HG02588 (cell line): Measurements from ENCODE around the gene KRT85.
"Not testable (repeated sequence)": the region's sequence is repeated elsewhere in the genome, so short reads cannot be mapped to it uniquely, and the experiment has no call there.

ENCODE experiments used
- ATAC-seq: cut with Tn5 transposase; IDR thresholded peaks from one replicate; pipeline ENCODE4 v1.9.1; 2021; ENCODE audit warnings: mild to moderate bottlenecking, moderate library complexity; ENCODE audit not compliant: unreplicated experiment

The KRT85 gene

DNA sequence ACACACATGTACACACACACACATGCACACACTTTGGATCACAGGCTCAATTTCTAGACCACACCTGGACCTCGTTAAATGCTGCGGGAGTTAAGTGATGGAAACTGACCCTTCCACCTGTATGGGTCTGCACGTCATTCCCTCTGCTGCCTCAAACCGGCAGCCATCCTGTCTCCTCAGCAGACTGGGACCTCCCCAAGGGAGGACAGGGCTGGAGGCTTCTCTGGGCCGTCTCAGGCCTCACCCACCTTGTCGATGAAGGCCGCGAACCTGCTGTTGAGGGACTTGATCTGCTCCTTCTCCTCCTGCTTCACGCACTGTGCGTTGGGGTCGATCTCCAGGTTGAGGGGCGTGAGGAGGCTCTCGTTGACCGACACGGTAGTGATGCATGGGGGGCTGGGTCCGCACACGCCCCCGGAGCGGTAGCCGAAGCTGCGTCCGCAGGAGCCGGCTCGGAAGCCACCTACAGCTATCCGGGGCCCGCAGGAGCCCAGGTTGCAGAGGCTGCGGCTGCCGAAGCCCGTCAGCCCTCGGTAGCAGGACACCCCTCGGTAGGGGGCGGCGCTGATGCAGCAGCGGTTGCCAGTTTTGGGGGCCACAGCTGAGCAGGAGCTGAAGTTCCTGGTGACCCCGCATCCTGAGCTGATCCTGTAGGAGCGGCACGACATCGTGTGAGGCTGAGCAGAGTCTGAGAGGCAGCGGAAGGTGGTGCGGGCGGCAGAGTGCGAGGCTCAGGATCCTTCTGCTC is at the start of gene KRT85:
TSS of gene KRT85 (minus strand) at position 744 of the 748 bp plus-strand sequence. CDS start at position 668, 76 bp downstream.
- no peak for ATAC-seq

- ATAC-seq: no peak
These were observed 49.5 kb upstream of the KRT85 start for GRCh38 chr12:52416795-52417194.

DNA sequence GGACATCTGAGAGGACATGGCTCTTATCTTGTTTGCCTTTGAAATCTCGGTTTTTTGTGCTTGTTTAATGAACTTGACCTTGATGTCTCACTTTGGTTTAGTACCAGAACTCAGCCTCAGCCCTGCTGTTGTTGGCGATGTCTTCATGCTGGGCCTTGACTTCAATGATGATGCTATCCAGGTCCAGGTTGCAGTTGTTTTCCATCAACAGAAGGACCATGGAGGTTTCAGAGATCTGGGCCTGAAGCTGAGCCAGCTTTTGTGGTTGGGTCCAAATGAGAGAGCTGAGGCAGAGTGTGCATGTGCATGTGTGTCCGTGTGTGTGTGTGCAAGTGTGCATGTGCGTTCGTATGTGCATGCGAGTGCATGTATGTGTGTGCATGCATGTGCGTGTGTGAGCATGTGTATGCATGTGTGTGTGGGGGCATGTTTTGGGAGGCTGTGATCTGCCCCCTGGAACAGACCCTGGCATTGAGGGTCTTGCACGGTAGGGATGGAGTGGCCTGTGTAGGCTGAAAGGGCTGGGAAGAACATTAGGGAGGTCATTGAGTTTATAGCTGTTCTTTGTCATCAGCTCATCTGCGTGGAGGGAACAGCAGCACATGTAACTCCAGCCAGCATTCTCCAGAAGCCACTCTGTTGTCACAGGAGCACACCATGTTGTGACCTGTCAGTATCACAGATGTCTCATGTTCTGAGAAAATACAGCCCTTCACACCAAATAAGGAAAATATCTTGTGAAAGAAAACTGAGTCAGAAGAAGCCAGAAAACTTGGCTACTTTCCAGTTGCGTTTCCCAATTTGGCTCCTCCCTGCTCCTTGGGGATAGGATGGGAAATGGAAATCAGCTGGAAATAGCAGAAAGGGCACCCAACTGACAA is 48.8 kb upstream of the KRT85 start:
- ATAC-seq: no peak

DNA sequence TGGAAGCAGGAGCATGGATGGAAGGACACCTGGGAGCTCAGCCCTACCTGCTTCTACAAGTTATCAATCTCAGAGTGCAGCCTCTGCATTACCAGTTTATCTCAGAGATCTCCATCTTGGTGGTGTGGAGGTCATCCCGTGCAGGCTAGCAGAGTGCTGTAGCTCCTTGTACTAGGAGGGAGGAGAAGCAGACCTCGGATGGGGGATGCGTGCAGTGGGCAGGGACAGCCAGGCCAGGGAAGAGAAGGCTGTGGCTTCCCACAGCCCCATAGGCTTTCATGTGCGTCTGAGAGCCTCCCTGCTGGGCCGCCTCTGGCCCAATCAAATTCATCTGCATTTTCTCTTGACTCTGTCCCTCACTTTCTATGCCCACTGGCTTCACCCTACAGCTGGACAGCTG is 47.7 kb upstream of the KRT85 start:
- ATAC-seq: no peak

DNA sequence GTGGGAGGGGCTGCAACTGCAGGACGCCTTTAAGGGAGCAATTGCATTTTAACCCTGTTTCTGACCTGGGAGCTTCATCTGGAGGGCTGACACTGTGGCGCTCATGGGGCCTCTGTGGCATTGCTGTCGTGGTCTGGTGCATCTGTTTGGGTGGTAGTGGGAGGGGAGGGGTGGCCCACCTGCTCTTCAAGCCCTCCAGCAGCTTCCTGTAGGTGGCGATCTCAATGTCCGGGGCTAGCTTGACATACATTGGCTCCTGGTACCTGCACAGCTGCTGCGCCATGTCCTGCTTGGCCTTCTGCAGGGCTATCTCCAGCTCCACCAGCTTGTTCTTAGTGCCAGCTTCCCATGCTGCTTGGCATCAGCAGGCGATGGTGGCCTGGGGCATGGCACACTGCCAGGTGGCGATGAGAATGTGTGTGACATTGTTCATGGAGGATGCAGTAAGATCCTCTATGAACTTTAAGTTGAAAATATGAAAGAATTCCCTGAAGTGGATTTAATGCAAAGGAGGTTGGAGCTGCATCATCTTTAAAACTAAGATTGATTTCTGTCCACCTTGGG is 46.6 kb upstream of the KRT85 start:
- no peak for ATAC-seq

DNA sequence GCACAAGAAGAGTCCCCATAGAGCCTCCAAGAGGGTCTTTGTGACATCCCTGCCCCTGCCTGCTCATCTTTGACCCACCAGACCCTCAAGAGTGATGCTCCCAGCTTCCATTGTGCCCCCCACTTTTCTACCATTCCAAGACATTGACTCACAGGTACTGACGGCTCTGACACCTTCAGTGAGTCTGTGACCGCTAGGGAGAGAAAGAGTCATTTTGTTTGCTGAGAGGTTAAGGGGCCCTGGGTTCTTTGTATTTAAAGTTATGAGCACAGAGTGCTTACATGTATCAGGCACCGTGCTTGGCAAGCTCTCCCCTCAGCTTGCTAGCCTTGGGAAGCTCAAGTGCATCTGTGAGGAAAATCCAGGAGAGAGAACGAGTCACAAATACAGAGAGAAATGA is 45.9 kb upstream of the KRT85 start:
- no peak for ATAC-seq

- ATAC-seq: no peak
These were observed 44.5 kb upstream of the KRT85 start for GRCh38 chr12:52411815-52412214.

DNA sequence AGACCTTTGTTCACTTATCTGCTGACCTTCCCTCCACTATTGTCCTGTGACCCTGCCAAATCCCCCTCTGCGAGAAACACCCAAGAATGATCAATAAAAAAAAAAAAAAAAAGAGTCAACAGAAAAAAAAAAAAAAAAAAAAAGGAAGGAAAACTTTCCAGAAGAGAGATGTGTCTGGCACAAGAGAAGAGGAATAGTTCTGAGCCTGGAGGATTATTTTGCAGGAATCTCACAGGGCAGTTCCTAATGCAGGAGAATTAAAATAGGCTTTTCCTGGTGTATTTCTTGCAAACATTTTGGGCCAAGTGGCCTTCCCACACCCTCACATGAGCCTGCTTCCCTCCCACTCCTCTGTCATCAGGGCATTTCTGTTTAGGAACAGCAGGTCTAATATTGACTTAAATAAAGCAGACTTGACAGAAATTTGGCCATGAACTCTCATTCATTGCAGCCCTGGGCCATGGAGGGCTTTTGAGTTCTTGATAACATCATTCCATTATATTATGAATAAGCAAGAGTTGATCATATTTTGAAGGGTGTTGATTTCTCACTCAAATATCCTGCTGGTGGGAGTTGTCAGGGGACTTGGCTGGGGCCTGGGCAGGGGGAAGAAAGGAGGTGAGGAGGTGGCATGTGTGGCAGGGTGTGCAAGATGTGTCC is 43.4 kb upstream of the KRT85 start:
- not testable (repeated sequence) for ATAC-seq

DNA sequence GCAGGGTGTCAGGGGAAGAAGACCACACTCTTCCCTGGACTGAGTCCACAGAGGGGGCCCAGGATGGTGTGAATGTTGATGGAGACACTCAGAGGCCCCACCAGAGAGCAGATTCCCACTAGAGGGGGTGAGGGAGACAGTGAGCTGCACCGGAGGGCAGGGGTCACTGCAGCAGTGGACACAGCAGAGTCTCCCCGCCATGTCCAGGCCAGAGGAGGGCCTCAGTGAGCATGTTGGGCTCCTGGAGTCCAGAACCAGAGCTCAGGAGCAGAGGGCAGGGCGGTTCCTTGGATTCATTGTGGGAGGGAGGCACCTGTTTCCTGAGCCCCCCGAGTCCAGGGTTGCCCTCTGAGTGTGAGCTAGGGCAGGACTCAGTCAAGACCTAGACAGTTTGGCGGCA is 40.6 kb upstream of the KRT85 start:
- no peak for ATAC-seq

GRCh38 chr12:52405922-52406385 is 38.7 kb upstream of the KRT85 start, which contains the start of gene KRT82:
KRT82 (minus strand) TSS chr12:52406335; CDS start chr12:52406277, 58 bp downstream.
- ATAC-seq: no peak

GRCh38 chr12:52404951-52405350 is 37.7 kb upstream of the KRT85 start:
- no peak for ATAC-seq

DNA sequence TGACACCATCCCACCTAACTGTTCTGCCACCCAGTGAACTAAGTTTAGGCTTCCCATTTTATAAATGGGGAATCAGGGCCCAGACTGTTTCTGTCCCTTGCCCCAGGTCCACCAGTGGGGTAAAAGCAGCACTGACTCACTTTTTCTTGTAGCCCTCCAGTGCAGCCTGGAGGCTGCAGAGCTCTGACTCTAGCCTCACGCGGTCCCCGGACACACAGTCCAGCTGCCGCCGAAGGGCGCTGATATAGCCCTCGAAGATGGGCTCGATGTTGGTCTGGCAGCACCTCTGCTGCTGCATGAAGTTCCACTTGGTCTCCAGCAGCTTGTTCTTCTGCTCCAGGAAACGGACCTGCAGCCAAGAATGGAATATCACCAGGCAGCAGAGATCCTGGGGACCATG is 36.3 kb upstream of the KRT85 start:
- ATAC-seq: no peak

- ATAC-seq: no peak
These were observed 35.7 kb upstream of the KRT85 start for GRCh38 chr12:52402873-52403540.

GRCh38 chr12:52402377-52402776 is 35.1 kb upstream of the KRT85 start:
- ATAC-seq: no peak

DNA sequence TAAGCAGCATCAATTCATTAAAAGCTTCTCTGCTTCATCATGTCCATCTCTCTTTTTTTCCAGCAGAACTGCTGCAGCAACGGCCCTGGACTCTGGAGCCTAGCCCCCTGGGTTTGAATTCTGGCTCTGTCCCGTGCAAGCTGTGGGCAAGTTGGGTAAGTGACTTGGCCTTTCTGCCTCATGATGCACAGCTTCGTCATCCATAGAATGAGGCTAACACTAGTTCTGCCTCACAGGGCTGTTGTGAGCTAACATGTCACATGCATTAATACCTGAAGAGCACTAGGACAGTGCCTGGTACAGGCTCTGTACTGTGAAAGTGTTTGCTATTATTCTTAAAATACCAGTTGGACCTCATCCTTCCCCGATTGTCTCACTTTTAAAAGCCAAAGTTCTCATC is 34.6 kb upstream of the KRT85 start:
- no peak for ATAC-seq

GRCh38 chr12:52401526-52401925 is 34.2 kb upstream of the KRT85 start:
- ATAC-seq: no peak

DNA sequence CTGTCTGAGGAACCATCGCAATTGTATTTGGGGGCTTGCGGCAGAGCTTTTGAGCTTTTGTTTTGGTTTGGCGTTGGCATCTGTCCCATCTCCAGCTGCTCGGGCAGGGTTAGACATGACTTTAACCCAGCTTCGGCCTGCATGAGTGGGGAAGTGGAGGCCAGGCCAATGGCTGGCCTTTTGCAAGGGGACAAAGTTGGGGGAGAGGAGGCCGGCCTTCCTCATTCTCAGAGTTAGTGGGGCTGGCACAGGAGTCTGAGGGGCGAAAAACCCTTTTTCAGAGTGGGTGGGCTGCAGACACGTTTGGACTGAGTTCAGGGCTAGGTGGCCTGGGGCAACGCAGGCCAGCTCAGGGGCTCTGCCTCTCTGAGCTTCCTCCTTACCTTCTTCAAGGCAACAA is 33.6 kb upstream of the KRT85 start:
- no peak for ATAC-seq

GRCh38 chr12:52399756-52400155 is 32.5 kb upstream of the KRT85 start:
- no peak for ATAC-seq

DNA sequence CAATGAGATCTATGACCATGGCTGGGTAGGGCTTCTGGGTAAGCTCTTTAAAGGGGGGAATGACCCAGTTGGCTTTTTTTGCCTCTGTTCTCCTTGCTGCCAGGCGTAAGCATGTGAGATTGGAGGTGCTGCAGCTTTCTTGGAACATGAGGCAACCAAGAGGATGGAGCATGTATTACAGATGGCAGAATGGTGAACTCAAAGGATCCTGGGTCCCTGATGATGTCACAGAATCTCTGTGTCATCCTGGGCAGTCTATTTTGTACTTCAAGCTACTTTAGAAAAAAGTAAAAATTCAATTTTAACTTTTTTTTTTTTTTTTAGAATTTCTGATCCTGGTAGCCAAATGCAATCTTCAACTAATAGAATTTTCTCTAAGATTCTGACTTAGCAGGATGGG is 30.9 kb upstream of the KRT85 start:
- no peak for ATAC-seq

DNA sequence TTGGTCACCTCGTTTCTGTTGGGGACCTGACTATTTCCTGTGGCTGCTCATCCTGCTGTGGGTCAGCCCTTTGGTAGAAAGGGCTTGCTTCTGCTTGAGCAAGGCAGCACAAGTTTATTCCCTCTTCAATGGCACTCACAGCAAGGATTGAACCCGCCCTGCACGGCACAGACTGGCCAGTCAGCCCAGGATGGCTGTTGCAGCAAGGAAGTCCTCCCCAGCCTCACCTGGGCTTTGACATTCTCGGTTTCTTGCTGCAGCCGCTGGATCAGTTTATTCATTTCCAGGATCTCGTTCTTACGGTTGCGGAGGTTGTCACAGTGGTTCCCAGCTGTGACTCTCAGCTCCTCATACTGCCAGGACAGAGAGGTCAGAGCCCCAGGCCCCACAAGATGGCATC is 29.4 kb upstream of the KRT85 start:
- ATAC-seq: no peak
